ENCODE measurements around the gene HAO2. TPM values are rescaled to one million over a fixed set of nuclear protein-coding genes. Genes with fewer than 3 reads are reported as not detected.

Gene HAO2
- total RNA-seq, 1 donor = not detected

GRCh38 chr1:119367432-119368124 lies 1.0 kb upstream of the HAO2 start:
- DNase-seq (ENCODE audit: low read depth) = peak; percentile 51
- TF ChIP-seq CTCF (IDR thresholded peaks at IDR 0.05; ENCODE audit: insufficient read depth, low read depth, low read length) = peak; percentile 97
- no peak overlapping the region for H3K4me3 ChIP-seq (ENCODE audit: low read depth, low read length)

- TF ChIP-seq CTCF (IDR thresholded peaks at IDR 0.05; ENCODE audit: insufficient read depth, low read depth, low read length) = no peak
- no peak overlapping the region for H3K4me3 ChIP-seq (ENCODE audit: low read depth, low read length)
- DNase-seq (ENCODE audit: low read depth) = no peak
These were observed 2.2 kb downstream of the HAO2 start for GRCh38 chr1:119370748-119371147.

- TF ChIP-seq CTCF (IDR thresholded peaks at IDR 0.05; ENCODE audit: insufficient read depth, low read depth, low read length) = no peak
- no peak for DNase-seq (ENCODE audit: low read depth)
- no peak overlapping the region for H3K4me3 ChIP-seq (ENCODE audit: low read depth, low read length)
These were observed 3.2 kb downstream of the HAO2 start for GRCh38 chr1:119371815-119372214.

- peak; percentile 25 for TF ChIP-seq CTCF (IDR thresholded peaks at IDR 0.05; ENCODE audit: insufficient read depth, low read depth, low read length)
- DNase-seq (ENCODE audit: low read depth) = peak; percentile 42
- no peak overlapping the region for H3K4me3 ChIP-seq (ENCODE audit: low read depth, low read length)
These were observed 4.0 kb downstream of the HAO2 start for GRCh38 chr1:119372503-119373086.

GRCh38 chr1:119373465-119373864 lies 4.9 kb downstream of the HAO2 start:
- TF ChIP-seq CTCF (IDR thresholded peaks at IDR 0.05; ENCODE audit: insufficient read depth, low read depth, low read length) = no peak
- no peak for DNase-seq (ENCODE audit: low read depth)

GRCh38 chr1:119374208-119374874 lies 5.8 kb downstream of the HAO2 start:
- no peak for DNase-seq (ENCODE audit: low read depth)
- no peak overlapping the region for H3K4me3 ChIP-seq (ENCODE audit: low read depth, low read length)
- TF ChIP-seq CTCF (IDR thresholded peaks at IDR 0.05; ENCODE audit: insufficient read depth, low read depth, low read length) = no peak

More at GRCh38 chr1:119373465-119373864, 4.9 kb downstream of the HAO2 start:
- no peak overlapping the region for H3K4me3 ChIP-seq (ENCODE audit: low read depth, low read length)
